Endometrial microvascular endothelial cells (primary cell): ENCODE measurements around the gene PTPRN2. TPM values are rescaled to one million over a fixed set of nuclear protein-coding genes. Genes with fewer than 3 reads are reported as not detected.

Experiments used
- in situ Hi-C: cut with HindIII; loops from 2 replicates; pipeline ENCODE4 v1.10.0; 2017; ENCODE audit warnings: low sequenced_read_pairs, low pct_unique_long_range_greater_than_20kb; ENCODE audit errors: inconsistent ontology term
- total RNA-seq: library from RNA; depleted of rRNA; stranded (reverse); fragments of >200 nt; gene quantifications from one replicate; pipeline ENCODE4 v1.2.3, GENCODE V29; 2015; ENCODE audit errors: inconsistent ontology term

Gene PTPRN2
- total RNA-seq, 1 donor from 2014 or later: 13.3 TPM

DNA sequence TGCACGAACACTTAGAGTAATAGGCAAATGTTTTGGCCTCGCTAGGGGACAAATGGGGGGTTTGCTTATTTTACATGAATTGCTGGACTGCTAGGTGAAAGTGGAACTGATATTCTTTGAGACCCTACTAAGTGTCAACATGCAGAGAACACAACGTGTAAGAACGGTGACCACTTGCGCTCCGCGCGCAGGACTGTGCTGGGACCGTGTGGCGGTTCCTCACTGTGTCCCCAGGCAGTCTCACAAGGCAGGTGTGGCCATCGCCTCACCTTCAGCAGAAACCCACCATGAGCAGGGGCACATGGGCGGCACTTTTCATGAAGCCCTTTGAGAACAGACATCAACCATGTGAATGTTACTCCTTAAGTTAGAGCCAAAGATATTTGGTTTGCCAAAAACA, 27.2 kb downstream of the PTPRN2 start:
- in situ Hi-C loops: no loop called here

DNA sequence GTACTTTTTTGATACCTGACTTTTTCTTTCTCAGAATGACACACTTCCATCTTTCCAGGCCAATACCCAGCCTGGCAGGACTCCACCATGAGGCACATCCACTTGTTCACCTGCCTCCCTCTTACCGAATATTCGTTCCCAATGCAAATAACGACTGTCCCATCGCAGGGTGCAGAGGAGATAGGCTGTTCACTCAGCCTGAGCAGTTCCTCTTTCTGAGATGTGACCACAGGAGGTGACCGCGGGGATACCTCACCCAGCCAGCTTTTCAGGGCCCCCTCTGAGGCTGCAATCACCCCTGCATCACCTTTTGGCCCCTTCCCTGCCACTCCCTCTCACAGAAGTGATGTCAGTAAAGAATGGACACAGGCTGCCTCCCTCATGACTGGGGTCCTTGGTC, 28.3 kb downstream of the PTPRN2 start:
- in situ Hi-C loops: no loop called here

DNA sequence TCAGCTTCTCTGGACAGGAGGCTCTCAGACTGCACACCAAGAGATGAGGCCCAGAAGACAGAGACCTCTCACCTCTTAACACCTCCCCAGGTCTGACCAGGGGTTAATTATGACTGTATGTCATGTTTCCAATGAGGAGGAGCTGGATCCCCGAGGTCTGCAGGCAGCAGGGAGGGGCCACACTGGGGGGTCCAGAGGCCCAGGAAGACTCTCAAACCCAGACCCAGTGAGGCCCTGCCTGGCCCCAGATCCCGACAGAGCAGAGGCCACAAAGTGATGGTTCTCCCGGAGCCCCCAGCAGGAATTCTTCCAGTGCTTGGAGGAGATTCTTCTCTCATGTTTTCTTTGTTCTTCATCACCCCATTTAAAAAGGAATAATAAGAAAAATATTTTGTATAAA, 28.8 kb downstream of the PTPRN2 start:
- in situ Hi-C loops: no loop called here

DNA sequence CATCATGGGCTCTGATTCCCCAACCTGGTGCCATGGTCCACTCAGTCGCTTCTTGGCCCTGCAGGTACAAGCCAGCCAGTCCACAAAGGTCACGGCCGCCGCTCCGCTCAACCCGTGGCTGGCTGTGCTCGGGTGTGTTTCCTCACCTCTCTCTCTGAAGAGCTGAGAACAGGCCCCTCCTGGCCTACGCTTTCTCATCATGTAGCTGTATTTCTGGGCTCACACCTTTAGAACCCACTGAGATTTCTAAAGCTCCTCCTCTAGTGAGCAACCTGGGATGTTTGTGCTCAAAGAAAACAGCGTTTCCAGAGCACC, 30.2 kb downstream of the PTPRN2 start:
- in situ Hi-C loops: no loop called here

DNA sequence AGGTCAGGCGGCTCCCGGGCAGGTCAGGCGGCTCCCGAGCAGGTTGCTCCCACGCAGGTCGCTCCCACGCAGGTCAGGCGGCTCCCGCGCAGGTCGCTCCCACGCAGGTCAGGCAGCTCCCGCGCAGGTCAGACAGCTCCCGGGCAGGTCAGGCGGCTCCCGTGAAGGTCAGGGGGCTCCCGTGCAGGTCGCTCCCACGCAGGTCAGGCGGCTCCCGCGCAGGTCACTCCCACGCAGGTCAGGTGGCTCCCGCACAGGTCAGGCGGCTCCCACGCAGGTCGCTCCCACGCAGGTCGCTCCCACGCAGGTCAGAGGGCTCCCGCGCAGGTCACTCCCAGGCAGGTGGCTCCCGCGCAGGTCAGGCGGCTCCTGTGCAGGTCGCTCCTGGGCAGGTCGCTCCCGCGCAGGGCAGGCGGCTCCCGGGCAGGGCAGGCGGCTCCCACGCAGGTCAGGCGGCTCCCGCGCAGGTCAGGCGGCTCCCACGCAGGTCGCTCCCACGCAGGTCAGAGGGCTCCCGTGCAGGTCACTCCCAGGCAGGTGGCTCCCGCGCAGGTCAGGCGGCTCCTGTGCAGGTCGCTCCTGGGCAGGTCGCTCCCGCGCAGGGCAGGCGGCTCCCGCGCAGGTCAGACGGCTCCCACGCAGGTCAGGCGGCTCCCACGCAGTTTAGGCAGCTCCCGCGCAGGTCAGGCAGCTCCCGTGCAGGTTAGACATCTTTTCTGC, 30.7 kb downstream of the PTPRN2 start:
- in situ Hi-C loops: no loop called here

DNA sequence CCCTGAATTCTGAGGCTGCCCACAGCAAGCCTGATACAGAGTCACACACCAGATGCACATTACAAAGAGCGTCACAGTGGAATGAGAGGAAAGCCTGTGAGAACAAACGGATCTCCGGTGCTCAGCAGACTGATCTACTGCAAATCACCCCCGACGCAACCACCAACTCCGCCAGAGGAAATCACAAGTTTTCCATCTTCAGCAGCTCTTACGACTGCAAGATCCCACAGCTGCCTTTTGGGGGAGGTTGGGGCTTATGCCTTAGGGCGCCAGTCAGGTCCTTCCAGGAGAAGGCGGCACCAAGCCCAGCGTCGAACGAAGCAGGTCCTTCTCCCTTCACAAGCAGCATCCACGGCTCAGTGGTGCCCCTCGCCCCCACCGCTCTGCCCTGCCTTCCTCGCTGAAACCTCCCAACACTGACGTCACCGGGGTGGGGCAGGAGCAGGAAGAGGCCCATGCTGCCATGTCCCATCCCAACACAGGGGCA, 32.5 kb downstream of the PTPRN2 start:
- in situ Hi-C loops: no loop called here

DNA sequence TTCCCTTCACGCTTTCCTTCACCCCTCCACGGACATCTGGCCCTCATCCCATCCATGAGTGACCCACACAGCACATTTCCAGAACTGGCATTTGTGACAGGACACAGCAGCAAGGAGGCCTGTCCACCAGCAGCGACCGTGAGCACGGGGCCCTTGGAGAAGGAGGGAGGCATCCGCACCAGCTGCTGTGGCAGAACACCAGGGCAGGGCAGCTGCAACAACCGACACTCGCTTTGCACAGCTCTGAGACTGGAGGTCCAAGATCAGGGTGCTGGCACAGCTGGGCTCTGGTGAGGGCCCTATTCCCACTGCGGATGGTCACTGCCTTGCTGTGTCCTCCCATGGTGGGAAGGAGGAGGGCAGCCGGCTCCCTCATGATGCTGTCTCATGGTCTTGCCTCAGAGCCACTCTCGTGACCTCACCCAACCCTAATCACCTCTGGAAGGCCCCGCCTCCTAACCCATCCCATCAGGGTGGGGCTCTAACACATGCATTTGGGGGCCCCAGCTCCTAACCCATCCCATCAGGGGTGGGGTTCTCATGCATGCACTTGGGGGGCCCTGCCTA, 36.7 kb downstream of the PTPRN2 start:
- in situ Hi-C loops: no loop called here

DNA sequence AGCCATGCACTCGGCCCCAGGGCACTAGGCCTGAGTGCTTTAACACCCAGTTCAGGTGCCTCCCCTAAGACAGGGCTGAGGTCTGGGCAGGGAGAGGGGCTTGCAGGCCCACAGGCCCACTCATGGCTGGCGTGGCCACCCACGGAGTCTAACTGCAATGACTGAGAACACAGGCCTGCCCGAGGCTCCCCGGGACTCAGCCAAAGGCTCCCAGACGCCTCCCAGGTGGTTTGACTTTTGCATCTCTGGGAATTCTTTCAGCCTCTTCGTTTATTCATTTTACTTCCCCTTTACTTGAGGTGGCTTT, 37.3 kb downstream of the PTPRN2 start:
- in situ Hi-C loops: no loop called here

DNA sequence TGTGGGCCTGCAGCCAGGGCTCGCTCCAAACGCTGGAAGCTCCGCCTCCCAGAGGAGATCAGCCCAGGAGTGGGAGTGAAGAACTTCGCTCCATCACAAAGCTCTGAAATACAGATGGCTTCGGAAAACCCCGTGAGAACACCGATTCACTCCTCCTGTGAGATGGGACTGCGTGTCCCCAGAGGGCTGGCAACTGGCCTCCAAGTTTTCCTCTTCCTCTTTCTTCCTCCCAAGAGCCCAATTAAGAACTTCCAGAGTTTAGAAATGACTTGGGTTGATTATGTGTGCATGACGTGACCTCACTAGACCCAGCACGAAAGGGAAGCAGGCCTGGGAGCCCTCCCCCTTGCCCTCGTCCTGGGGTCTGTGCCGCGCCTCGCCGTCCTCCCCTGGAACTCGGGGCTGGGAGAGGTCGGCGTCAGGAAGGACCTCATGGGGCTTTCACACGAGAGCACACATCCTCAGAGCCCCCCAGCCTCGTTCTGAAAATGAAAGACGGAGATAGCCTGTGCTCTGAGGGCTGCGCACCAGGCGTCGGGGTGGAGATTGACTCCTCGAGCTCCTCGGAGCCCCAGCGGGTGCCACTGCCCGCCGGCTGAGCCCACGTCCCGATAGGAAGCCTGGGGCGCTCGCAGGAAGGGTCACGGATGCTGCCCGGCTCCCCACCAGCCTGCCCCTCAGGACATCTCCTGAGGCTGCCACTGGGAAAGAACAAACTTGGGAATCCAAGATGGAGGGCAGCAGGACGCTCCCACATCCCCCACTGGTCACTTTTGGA, 37.8 kb downstream of the PTPRN2 start:
- in situ Hi-C loops: no loop called here

DNA sequence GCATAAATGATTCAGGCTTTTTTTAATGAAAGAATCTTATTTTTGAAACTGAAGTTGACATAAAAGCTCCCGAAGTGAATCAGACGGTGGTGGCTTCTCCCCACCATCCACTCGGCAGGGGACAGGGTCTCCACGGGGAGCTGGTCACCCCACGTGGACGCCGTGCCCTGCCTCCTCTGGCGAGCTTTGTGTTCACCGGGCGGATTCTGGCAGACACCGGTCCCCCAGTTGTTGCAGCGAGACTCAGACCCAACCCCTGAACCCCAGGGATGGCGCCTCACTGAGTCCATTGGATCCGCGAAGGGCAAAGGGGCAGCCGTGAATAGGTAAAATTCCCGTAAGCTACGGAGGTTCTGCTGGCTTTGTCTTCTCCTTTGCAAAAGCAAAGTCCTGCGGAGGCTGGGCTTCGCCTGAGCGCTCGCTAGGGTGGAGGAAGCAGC, 38.4 kb downstream of the PTPRN2 start:
- in situ Hi-C loops: no loop called here

DNA sequence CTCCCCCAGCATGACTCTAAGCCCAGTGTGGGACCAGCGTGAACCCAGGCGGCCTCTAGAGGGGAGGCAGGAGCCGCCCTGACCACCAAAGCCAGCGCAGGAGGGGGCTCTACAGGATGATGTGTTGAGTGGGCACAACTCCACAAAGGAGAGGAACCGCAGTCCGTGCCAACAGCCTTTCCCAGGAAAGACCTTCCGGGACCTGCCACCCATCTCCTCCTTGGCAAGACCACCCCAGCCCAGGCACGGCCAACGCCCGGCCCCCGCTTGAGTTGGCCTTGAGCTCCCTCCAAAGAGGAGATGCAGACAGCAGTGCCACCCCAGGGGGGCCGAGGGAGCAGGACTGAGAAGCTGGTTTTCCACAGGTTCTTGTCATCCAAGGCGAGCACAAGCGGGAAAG, 38.9 kb downstream of the PTPRN2 start:
- in situ Hi-C loops: no loop called here

DNA sequence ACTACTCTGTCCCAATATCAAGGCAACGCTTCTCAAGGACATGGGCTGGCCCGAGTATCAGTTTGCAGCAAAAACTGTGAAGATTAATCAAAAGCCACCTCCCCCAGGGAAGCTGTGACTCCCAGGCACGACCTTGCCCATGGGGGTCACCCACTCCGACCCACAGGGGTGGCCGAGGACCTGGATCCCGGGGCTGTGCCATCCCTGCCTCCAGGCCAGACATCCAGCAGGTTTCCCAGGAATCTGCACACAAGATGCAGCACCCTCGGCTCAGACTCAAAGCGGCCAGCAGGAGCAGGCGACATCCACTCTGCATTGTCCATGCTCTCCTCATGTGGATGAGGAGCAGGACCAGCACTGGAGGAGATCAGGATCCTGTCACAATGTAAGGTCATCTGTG, 39.8 kb downstream of the PTPRN2 start:
- in situ Hi-C loops: no loop called here

DNA sequence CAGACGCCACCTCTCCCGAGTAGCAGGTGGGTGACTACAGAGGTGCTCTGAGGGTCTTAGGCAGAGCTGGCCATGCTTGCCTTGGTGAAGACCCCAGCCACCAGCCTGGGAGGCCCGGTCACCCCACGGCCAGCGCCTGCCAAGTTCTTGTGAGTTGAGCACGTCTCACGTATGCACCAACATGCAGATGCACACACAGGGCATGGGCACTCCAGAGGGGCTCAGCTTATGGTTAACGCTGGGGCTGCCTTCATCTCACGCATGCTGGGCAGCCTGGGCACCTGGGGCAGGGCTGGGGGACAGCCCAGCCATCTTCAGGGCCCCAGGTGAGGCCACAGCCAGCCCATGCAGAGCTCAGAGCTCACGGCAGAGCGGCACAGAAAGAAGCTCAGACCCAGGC, 41.0 kb downstream of the PTPRN2 start:
- in situ Hi-C loops: no loop called here

DNA sequence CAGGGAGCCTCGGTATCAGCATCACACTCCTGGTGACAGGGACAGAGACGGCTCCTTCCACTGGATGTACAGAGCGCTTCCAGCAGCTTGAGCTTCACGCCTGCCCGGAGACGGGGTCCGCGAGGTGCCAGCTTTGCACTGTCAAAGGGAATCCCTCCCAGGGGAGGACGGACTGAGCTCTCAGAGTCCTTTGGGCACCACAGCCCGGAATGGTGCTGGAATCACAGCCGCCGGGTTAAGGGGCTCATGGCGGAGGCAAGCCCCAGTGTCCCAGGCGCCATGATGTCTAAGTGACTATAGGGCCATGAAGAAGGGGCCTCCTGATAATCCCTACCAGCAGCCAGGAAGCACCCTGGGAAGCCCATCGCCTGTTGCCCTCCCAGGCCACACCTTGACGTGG, 41.4 kb downstream of the PTPRN2 start:
- in situ Hi-C loops: no loop called here

DNA sequence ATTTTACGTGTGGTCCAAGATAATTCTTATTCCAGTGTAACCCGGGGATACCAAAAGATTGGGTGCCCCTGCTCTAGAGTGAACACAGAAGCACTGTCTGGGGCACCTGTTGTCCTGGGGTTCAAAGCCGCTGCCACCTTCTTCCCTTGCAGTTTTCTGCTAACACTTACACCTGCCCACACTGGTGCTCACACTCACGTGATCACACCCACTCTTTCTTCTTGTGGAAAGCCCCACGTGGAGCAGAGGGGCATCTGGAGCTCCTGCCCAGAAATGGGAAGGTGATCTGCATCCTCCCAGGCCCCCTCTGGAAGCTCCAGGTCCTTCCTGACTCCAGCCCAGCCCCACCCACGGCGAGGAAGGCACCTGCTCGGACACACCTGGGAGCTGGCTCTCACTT, 42.9 kb downstream of the PTPRN2 start:
- in situ Hi-C loops: no loop called here

DNA sequence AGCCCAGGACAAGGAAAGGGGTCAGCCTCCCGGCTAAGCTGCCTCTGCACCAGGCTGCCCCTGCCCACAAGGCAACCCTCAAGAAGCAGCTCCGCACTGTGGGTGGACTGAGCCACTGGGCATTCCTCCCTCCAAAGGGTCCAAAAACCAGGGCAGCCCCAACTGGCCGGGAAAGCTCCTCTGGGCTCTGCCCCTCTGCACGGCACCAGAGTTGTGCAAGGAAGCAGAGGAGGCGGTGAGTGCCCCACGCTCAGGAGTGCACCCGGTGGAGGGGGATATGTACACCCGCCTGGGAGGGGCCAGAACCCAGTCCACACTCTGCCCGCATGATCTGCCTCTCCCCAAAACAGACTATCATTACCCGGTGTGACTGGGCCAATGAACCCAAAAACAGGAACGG, 43.8 kb downstream of the PTPRN2 start:
- in situ Hi-C loops: no loop called here

DNA sequence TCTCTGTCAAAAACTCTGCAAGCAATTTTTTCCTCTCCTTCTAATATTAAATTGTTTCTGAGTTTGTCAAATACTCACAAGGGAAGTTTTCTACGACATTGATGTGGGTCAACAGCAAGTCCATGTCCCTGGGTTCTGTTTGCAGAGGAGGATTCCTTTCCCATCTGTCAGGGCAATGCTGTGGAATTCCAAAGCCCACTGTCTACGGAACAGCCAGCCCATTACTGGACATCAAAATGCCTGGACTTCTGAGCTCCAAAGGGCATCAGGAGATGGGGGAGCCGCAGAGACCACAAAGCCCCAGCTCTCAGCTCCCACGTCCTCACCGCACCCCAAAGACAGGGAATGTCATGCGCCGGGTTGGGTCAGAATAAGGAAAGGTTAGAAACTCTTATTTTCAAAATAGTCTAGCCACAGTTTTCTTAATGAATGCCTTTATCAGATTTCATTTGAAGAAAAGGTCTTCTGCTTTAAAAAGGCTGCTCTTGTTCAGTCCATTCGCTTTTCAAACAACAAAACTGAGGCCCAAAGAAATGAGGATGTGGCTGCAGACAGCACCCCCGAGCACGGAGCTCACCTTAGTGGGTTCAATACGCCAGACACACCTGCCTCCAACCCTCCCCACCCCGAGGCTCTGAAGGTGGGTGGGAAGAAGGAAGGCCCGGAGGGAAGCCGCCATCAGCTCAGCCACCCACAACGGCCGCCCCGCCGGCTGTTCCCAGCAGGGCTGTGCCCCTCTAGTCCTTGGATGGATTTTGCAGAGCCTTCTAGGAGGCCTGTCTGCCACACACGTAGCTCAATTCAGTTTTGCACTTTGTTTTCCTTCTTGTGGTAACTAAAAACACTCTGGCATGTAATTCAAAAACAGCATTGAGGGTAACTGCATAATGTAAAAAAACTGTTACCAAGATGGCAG, 44.7 kb downstream of the PTPRN2 start:
- in situ Hi-C loops: no loop called here

DNA sequence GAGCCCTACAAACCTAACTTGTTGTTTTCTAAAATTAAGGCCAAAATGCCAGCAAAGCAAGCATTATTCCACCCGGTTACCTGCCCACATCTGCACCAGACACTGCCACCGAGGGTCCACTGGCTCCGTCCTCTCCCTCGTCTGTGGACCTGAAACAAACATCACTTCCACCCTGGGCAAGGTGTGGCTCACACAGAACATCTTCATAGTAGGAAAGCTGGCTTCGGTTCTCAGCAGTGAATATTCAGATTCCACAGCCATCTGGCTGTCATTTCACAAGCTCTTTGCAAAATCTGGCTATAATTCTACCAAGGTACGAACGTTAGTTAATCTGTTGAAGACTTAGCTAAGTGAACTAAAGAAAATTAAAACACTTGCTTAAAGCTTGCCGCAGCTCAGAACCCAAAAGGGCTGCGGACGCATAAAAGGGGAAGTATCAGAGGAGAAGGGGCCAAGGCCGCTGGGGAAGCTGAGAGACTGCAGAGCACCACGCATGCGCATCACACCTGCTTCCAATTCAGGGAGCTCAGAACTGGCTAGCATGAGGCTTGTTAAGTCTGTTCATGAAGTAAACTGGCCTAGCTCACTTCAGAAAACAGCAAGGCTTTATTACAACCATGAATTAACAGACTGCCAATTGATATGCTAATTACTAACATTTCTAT, 46.1 kb downstream of the PTPRN2 start:
- in situ Hi-C loops: no loop called here

DNA sequence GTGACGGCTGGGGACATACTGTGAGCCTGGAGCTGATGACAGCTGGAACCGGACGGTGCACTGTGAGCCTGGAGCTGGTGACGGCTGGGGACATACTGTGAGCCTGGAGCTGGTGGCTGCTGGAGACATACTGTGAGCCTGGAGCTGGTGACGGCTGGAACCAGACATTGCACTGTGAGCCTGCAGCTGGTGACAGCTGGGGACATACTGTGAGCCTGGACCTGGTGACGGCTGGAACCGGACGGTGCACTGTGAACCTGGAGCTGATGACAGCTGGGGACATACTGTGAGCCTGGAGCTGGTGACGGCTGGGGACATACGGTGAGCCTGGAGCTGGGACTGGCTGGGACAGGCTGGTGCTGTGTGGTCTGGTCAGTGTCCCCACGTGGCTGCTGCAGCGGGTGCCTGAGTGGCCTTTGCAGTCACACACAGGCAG, 47.9 kb downstream of the PTPRN2 start:
- in situ Hi-C loops: no loop called here
